Activated CD4-positive, alpha-beta T cell treated with anti-CD3 and anti-CD28 coated beads, Interleukin-2, amount 50 U/mL, for 24 hours (primary cell): ENCODE data around the gene ZNF827.
A peak's percentile ranks its signal among the peaks of the same experiment; 100 is the strongest.

Source experiments
- DNase-seq, 2 donors: peaks; one replicate each; pipeline ENCODE4 v3.0.0-alpha.2; 2020; ENCODE audit warnings: low read depth in 1 of 2, low spot score in 1 of 2

The ZNF827 gene

DNA sequence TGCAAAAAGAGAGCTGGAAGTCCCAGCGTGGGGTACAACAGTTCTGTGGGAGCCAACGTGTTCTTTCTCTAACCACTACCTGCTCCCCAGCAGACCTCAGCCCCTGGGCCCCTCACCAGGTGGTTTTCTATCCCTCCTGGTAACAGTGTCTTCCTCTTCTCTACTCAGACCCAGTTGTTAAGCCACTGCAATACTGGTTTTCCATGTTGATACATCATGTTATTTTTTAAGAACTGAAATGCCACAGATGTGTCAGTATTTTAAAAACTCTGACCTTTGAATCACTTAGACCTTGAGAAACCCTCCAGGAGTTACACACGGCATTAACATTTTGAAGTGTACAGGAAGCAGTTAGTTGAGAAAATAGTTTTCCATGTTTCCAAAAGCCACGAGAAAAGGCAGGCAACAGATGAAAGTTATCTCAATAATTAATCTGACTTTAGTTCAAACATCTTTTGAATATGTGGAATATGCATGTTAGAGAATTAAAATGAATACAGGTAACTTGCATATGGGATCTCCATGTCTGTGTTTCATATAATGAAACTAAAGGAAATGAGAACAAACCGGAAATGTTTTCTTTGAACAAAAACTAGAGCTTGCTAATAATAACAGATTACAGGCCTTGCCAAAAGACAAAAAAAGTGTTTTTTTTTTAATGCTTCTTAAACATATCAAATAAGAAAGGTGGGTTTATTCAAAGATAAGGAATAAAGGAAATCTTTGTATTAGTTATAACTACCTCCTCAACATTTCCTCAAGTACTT, 108.8 kb downstream of the ZNF827 start:
- no peak for DNase-seq

DNA sequence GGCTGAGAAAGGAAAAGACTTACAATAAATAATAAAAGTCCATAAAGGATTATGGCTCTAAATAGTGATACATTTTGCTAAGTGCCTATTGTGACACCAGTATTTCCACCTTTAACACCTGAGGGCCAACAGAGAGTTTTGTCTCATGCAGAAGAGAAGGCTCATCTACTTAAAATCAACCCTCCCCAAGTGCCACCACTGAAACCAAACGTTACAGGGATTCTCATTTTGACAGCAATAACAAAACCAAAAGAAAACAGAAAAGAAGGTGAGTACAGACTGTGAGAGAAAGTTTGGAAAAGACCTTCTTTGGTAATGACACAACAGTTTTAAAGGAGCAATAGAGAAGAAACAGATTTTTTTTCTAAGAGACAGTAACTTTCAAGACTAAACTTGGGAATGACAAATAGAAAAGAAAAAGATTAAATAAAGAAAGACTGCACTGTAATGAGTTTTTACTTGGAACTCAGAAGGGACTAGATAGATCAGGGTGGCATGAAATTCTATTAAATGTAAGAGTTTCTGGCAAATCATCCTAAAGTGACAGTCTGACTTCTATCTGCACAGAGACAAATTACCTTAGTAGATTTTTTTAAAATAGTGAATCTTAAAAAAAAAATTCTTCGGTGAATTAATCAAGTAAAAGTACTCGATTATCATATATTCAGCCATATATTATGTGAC, 109.7 kb downstream of the ZNF827 start:
- peak in 1 of 2 donors; percentile 35 for DNase-seq

DNA sequence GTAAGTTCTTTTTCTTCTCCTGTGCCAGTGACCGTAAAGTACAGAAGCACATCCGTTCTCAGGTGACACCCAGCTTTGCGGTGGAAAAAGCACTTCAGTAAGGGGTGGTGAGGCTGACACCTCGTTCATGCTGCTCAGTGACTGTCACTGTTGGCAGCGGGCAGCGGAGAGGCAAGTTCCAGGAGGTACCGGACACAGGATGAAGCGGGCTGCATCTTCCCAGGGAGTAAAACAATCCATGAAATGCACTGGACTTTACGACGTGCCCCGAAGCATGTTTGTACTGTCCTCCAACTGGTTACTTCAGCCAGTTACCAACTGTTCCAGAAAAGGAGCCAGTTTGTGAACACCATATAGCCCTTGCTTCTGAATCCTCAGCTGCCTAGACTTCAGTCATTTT, 110.7 kb downstream of the ZNF827 start:
- DNase-seq: no peak

GRCh38 chr4:145825255-145825654, 113.4 kb downstream of the ZNF827 start:
- no peak for DNase-seq

DNA sequence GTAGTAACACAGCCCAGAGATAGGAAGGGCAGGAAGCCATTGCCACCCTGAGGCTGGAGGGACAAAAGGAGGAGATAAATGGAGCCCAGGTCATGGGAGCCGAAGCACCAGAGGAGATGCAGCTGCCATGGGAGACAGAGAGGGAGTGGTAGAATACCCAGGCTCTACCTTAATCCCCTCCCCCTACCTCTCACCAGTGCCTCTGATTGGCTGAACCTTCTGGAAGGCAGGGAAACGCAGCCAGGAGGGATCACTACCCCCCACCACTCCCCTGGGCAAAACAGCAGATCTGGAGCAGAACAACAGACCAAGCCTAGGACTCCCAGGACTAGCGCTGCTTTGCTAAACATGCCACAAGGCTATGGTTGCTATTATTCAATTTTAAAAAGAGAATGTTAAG, 114.2 kb downstream of the ZNF827 start:
- no peak for DNase-seq

- no peak for DNase-seq
Measured at GRCh38 chr4:145823743-145824142, 114.9 kb downstream of the ZNF827 start.

GRCh38 chr4:145822581-145822980, 116.0 kb downstream of the ZNF827 start:
- no peak for DNase-seq

- DNase-seq: no peak
Measured at GRCh38 chr4:145822181-145822580, 116.4 kb downstream of the ZNF827 start.

DNA sequence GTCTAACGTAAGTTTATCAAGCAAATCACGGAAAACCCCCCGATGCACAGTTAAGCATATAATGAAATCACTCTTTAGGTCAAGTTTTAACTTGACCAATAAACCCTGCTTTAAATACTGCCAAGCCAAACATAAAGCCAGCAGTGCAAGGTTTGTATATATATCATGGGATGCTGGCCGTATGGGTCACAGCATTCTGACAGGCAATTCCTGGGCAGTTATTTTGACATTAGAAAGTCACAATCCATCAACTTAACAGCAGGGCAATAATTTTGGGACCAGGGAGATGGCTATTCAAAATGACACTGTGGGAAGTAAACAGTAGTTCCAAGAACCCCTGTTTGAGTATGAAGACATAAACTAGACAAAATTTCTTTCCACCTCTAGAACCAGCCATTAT, 116.9 kb downstream of the ZNF827 start:
- DNase-seq: no peak

DNA sequence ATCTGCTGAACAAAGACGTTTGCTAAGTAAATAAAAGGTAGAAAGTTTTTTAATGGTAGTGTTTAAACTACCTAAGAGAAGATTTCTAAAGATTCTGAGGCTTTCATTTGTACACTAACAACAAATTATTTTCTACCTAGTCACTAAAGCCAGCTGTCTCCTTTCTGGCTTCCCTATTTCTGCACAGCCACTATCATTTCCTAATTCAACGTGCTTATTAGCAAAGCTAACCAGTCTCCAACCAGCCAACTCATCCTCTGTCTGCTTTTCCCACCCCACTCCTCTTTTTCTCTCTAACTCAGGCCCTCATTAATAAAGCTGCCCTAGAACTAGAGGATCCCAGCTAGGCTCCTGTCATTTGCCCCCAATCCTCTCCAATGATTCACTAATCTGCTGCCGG, 118.2 kb downstream of the ZNF827 start:
- no peak for DNase-seq

DNA sequence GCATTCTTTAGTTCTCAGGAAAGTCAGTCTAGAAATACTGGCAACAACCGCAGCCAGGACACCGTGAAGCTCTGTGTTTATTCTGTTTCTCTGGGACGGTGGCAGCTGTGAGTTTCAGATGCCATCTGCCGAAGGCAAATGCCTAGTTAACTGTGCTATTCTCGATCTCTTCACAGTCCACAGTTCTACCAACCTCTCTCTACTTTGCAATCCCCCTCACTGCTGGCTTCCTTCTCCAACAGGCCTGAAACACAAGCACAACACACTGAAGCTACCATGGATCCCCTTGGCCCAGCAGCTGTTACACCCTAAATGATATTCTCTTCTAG, 118.8 kb downstream of the ZNF827 start:
- DNase-seq: no peak

GRCh38 chr4:145819101-145819852, 119.3 kb downstream of the ZNF827 start:
- DNase-seq: no peak

- DNase-seq: no peak
Measured at GRCh38 chr4:145818011-145818410, 120.6 kb downstream of the ZNF827 start.

DNA sequence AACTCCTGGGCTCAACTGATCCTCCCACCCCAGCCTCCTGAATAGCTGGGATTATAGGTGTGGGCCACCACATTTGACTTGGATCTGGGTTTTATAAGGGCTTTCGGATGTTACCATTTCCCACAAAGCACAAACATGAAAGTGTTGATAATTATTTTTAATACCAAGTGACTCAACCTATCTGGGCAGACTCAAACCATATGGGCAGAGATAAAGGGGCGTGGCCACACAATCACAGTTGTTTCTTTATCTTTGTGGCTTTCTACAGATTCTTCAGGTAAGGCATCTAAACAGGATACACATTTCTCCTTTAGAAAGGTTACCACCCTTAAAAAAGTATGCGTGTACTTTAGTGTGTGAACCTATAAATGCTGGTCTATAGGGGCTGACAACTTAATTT, 122.5 kb downstream of the ZNF827 start:
- DNase-seq: no peak

DNA sequence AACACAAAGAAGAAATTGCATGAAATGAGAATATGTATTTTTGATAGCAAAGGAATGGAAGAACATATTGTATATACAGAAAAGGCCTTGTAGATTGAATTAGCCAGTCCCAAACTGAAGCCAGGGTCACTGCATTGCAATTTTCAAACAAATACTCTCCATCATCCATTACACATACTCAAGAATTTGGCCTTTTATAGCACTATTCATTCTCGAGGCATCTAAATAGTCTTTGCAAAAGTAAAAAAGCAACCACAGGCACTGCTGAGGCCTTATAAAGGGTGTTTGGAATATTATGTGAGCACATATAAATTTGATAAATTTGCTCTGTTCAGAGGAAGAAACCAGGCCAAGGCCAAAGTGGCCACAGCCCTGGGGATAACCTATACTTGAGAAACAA, 123.0 kb downstream of the ZNF827 start:
- no peak for DNase-seq

- DNase-seq: no peak
Measured at GRCh38 chr4:145815027-145815612, 123.5 kb downstream of the ZNF827 start.

- DNase-seq: no peak
Measured at GRCh38 chr4:145814246-145814645, 124.4 kb downstream of the ZNF827 start.

- no peak for DNase-seq
Measured at GRCh38 chr4:145812919-145813318, 125.7 kb downstream of the ZNF827 start.

DNA sequence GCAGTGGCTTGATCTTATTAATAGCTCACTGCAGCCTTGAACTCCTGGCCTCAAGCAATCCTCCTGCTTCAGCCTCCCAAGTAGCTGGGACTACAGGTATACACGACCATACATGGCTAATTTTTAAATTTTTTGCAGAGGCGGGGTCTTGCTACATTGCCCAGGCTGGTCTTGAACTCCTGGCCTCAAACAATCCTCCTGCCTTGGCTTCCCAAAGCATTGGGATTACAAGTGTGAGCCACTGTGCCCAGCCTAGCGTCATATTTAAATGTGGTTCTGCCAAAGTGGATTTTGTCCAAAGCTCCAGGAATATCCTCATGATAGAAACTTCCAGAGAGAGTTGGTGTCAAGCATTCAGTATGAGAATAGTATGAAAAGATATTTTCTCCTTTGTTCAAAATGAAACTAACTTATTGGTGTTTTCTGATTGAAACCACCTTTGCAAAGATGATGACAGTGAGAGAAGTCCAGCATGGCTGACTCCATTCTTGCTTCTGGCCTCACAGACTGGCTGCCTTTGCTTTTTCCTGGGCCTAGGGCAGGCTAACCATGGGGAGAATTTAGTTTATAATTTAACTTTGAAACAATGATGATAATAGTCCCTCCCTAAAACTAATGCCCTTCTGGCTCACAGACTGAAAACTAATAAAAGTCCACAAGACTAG, 129.6 kb downstream of the ZNF827 start:
- no peak for DNase-seq

DNA sequence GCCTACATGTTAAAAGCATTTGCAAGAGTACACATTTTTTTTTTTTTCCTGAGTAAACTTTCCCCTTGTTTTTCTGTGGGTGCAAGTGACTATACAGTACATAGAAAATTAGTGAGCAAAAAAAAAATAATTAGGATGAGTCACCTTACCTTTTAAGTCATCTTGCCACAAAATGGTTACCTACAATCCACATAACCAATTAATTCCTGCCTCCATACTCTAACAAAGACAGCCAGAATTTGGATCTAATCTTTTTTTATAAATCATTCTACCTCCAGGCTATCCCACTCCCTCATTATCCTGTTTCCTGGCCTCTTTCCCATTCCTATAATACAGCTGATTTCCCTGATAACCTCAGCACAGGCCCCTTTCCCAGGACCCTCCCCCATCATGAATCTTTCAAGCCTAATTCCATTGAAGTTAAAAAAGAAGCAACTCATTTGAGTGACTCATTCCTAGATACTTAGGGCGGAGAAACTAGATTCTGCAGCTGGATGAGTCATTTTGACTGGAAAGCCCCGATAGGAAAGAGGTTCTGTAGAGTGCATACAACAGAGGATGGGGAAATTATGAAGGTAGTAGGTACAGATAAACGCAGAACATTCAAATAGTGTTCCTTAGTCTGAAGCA, 130.5 kb downstream of the ZNF827 start:
- peak; percentile 12 to 61 for DNase-seq

- no peak for DNase-seq
Measured at GRCh38 chr4:145805490-145805889, 133.1 kb downstream of the ZNF827 start.
